GM19395 (cell line): Measurements from ENCODE around the gene GDF2.

ENCODE experiments used
- ATAC-seq: cut with Tn5 transposase; IDR thresholded peaks from one replicate; pipeline ENCODE4 v1.9.1; 2021; ENCODE audit warnings: mild to moderate bottlenecking, moderate library complexity; ENCODE audit not compliant: unreplicated experiment

The GDF2 gene

GRCh38 chr10:47350671-47351640, 28.7 kb downstream of the GDF2 start:
- no peak for ATAC-seq

- ATAC-seq = no peak
Observed at GRCh38 chr10:47351899-47352815, 29.9 kb downstream of the GDF2 start.

- no peak for ATAC-seq
Observed at GRCh38 chr10:47353351-47353750, 31.1 kb downstream of the GDF2 start.

GRCh38 chr10:47354165-47354564, 31.9 kb downstream of the GDF2 start:
- ATAC-seq = no peak

- no peak for ATAC-seq
Observed at GRCh38 chr10:47354900-47355299, 32.6 kb downstream of the GDF2 start.

- no peak for ATAC-seq
Observed at GRCh38 chr10:47356708-47357107, 34.5 kb downstream of the GDF2 start.

- no peak for ATAC-seq
Observed at GRCh38 chr10:47357131-47357582, 34.9 kb downstream of the GDF2 start.

- ATAC-seq = no peak
Observed at GRCh38 chr10:47357911-47358310, 35.7 kb downstream of the GDF2 start.

- no peak for ATAC-seq
Observed at GRCh38 chr10:47358457-47358856, 36.2 kb downstream of the GDF2 start.

- no peak for ATAC-seq
Observed at GRCh38 chr10:47359101-47359500, 36.8 kb downstream of the GDF2 start.

- ATAC-seq = no peak
Observed at GRCh38 chr10:47359626-47360418, 37.6 kb downstream of the GDF2 start.

- no peak for ATAC-seq
Observed at GRCh38 chr10:47360419-47361040, 38.3 kb downstream of the GDF2 start.

GRCh38 chr10:47361293-47361692, 39.0 kb downstream of the GDF2 start:
- no peak for ATAC-seq

GRCh38 chr10:47362199-47362598, 39.9 kb downstream of the GDF2 start:
- no peak for ATAC-seq

- ATAC-seq = no peak
Observed at GRCh38 chr10:47363781-47364180, 41.5 kb downstream of the GDF2 start.

- ATAC-seq = no peak
Observed at GRCh38 chr10:47364366-47364765, 42.1 kb downstream of the GDF2 start.

- ATAC-seq = no peak
Observed at GRCh38 chr10:47364911-47365310, 42.7 kb downstream of the GDF2 start.

GRCh38 chr10:47365431-47366180, 43.4 kb downstream of the GDF2 start:
- no peak for ATAC-seq

- no peak for ATAC-seq
Observed at GRCh38 chr10:47366181-47366631, 44.0 kb downstream of the GDF2 start.
